ENCODE measurements around the gene HDAC10.

The HDAC10 gene

GRCh38 chr22:50215297-50216054 is 35.6 kb downstream of the HDAC10 start:
- DNase-seq: no peak

GRCh38 chr22:50213263-50213662 is 37.8 kb downstream of the HDAC10 start:
- DNase-seq: no peak

- no peak for DNase-seq
These were observed 39.9 kb downstream of the HDAC10 start for GRCh38 chr22:50211147-50211546.

DNA sequence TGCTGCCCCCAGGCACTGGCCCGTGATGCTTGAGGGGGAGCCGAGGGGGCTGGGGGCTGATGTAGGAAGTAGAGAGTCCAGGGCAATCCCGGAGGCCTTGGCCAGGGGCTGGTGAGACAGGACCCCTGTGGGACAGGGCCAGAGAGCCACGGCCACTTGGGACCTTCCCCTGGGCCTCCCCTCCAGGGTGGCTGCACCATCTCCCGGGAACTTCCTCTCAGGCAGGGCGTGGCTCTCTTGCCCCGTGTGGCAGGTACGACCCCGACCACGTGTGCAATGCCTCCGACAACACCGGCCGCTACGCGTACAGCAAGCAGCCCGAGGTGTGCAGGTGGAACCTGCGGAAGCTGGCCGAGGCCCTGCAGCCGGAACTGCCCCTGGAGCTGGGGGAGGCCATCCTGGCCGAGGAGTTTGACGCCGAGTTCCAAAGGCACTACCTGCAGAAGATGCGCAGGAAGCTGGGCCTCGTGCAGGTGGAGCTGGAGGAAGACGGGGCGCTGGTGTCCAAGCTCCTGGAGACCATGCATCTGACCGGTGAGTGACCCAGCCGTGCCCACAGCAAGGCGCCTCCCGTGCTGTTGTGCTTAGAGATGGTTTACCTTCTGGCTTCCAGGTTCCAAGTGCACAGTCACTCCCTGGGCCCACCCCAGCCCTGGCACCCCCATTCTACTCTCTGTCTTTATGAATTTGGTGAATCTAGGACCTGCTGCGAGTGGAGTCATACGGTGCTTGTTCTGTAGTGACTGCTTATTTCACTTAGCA is 40.5 kb downstream of the HDAC10 start:
- no peak for DNase-seq

DNA sequence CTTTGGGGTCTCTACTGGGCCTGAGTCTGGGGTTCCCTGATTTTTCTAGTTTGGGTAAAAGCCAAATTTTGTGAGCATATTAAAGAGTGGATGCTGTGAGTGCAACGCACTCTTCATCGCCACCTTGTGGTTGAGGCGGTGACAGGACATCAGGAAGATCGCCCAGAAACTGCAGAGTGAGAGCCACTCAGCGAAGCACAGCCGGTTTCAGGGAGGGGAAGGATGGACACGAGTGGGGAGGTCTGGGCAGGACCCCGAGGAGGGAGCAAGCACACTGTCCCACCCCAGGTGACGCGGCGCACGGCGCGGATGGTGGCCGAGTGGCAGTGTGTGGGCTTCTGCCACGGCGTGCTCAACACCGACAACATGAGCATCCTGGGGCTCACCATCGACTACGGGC is 41.2 kb downstream of the HDAC10 start:
- DNase-seq: peak; percentile 77 to 85 (median 84)

- DNase-seq: no peak
These were observed 41.8 kb downstream of the HDAC10 start for GRCh38 chr22:50208939-50209892.

- DNase-seq: no peak
These were observed 42.6 kb downstream of the HDAC10 start for GRCh38 chr22:50208430-50208938.

GRCh38 chr22:50207383-50208140 is 43.5 kb downstream of the HDAC10 start:
- DNase-seq: no peak

DNA sequence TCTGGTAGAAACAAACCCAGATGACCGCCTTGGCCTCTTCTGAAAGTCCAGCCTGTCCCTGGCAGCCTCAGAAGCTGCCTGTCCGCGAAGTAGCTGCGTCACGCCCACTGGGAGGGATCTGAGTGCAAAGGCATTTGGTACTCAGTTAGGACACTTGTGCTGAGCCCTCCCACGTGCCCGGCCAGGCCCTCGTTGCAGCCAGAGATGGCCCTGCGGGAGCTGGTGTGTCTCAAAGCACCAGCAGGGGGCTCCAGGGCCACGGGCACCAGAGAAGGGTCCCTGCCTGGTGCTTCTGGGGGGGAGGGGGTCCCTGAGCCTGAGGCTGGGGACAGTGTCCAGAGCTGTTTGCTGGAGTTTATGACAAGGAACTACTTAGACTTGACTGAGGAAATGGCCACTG is 44.5 kb downstream of the HDAC10 start:
- DNase-seq: peak in 2 of 3 donors; percentile 40 to 63

DNA sequence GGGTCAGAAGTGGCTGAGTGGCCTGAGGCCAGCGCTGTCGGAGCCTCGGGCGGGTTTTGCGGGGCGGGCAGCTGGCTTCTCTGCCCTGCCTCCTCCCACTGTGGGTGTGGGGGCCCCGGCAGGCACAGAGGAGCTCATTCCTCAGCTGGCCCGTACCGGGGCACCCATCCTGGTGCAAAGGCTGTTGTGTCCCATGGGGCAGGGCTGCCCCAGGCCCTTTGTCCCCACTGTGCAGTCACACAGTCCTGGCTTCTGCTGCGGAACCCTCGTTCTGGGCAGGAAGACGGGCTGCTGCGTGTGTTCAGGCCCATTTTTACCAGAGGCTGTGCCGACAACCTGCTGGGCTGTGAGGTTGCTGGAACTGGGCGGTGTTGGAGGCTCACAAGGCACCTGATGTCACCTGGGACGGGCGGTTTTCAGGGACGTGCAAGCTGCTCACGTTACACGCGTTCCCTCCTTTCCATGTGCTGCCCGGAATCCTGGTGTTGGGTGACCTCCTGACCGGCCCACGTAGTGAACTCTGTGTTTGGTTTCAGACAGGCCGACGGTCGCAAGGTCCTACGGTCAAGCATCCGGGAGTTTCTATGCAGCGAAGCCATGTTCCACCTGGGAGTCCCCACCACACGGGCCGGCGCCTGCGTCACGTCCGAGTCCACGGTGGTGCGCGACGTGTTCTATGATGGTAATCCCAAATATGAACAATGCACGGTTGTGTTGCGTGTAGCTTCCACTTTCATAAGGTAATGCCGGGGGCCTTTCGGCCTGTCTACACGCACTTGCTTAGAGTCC is 45.1 kb downstream of the HDAC10 start:
- no peak for DNase-seq

- DNase-seq: peak in 1 of 3 donors; percentile 30
These were observed 46.1 kb downstream of the HDAC10 start for GRCh38 chr22:50204998-50205397.

- DNase-seq: peak; percentile 45 to 72 (median 68)
These were observed 46.5 kb downstream of the HDAC10 start for GRCh38 chr22:50204571-50204970.

- DNase-seq: no peak
These were observed 47.8 kb downstream of the HDAC10 start for GRCh38 chr22:50203288-50203687.

- DNase-seq: no peak
These were observed 48.9 kb downstream of the HDAC10 start for GRCh38 chr22:50202130-50202666.

- peak in 1 of 3 donors; percentile 63 for DNase-seq
These were observed 49.6 kb downstream of the HDAC10 start for GRCh38 chr22:50201191-50202129.

- peak; percentile 90 to 97 (median 95) for DNase-seq
These were observed 50.4 kb downstream of the HDAC10 start, which contains the start of gene SELENOO for GRCh38 chr22:50200461-50201190. Gene SELENOO (plus strand): TSS chr22:50201011. CDS start chr22:50201037, 26 bp downstream.

DNA sequence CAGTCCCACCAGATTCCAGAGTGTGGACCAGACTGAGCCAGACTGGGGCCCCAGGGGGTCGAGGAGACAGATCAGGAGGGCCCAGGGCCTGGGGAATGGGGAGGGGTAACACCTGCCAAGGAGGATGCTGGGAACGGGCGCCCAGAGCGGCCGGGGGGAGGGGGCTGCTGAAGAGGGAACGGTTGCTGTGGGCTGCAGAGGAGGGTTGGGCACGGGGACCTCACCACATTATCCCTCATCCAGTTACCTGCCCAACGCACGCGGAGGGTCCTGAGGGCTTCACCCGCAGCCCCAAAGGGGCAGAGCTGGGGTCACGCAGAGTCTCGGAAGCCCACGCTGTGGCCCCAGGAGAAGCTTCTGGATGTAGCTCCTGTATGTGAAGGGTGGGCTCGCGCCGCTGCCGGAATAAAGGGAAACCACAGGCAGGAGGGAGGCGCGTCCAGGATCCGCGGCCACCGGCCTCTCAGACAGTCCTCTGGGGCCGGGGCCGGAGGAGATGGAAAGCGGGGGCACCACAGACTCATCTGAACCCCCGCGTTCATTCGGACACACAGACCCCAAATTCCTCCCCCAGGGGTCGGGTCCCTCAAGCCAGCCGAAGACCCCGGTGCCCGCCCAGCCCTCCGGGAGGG is 51.1 kb downstream of the HDAC10 start:
- peak in 1 of 3 donors; percentile 38 for DNase-seq

DNA sequence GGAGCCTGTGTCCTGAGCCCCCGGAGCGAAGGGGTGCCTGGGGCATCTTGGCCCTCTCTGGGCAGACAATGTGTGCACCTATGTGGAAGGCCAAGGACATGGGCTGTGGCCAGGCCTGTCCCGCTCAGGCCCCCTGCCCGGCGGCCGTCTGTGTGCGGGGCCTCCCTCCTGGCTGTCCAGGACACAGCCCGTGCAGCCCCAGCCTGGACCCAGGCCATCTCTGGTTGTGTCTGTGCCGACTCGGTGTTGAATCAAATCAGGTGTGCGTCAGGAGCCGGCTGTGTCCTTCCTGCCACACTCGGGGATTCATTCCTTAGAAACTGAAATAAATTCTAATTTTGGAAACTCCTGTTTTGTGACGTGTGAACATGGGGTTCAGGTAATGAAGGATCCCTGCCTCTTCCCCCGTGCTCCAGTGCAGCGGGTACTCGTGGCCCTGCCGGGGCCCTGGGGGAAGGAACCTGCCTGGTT is 51.8 kb downstream of the HDAC10 start:
- DNase-seq: no peak

Data from suppressor macrophage treated with lipopolysaccharide for 1 hour (primary cell).